ENCODE data around the gene ATP6V1E1. TPM values are rescaled to one million over a fixed set of nuclear protein-coding genes. Genes with fewer than 3 reads are reported as not detected.

Gene ATP6V1E1
- 63.6 and 104 TPM in 2 replicates for total RNA-seq (2011; cell fraction: chromatin; rRNA removed; ENCODE audit: low replicate concordance)
- total RNA-seq (2011; cell fraction: nucleolus; rRNA removed) = 48.9 and 50.5 TPM in 2 replicates
- 69.7 and 91.1 TPM in 2 replicates for total RNA-seq (2011; cell fraction: nucleoplasm; rRNA removed)
- 127 and 151 TPM in 2 replicates for total RNA-seq (2014; rRNA removed)
- 157 and 175 TPM in 2 replicates for total RNA-seq (2014; rRNA removed; fragmentation: Illumina TruSeq; extraction: Trizol)
- total RNA-seq (2015; rRNA removed; fragmentation: Illumina TruSeq; extraction: Trizol) = 175 and 184 TPM in 2 replicates
- total RNA-seq (2021) = 122 and 129 TPM in 2 replicates
- 187 and 192 TPM in 2 replicates for polyA plus RNA-seq (2011; rRNA removed)
- 87.5 and 145 TPM in 2 replicates for polyA plus RNA-seq (2011; cell fraction: cytosol; rRNA removed)
- polyA plus RNA-seq (2011; cell fraction: nucleus; rRNA removed) = 40.7 and 68.0 TPM in 2 replicates
- polyA plus RNA-seq (2012) = 166 and 250 TPM in 2 replicates
- polyA plus RNA-seq (2014; fragmentation: Illumina TruSeq; extraction: Trizol) = 197 and 230 TPM in 2 replicates
- 100 to 1,000 TPM; 179 to 249 TPM for polyA plus RNA-seq (2014; fragmentation: Nextera tagmentation; extraction: Ambion mirVana)
- 173 and 185 TPM in 2 replicates for polyA plus RNA-seq (2014; rRNA removed)
- 147 and 159 TPM in 2 replicates for polyA minus RNA-seq (2011; rRNA and poly(A)+ RNA removed)
- polyA minus RNA-seq (2011; cell fraction: cytosol; rRNA and poly(A)+ RNA removed) = 37.2 and 57.5 TPM in 2 replicates
- polyA minus RNA-seq (2011; cell fraction: nucleus; rRNA and poly(A)+ RNA removed) = 17.5 and 40.5 TPM in 2 replicates
- percentile 81 among the genes with signal in this experiment for Bru-seq, nascent RNA
- percentile 83 among the genes with signal in this experiment for BruChase-seq, experiment 1, labeled RNA remaining after a 2-hour chase
- BruChase-seq, experiment 2, labeled RNA remaining after a 6-hour chase = percentile 83 among the genes with signal in this experiment
- long read RNA-seq, experiment 1, transcript ATP6V1E1-201 (9 exons, 1,402 nt) = major isoform, 114 of 283 reads
- long read RNA-seq, experiment 1, partial matches to known transcripts = 16 of 283 reads
- long read RNA-seq, experiment 1, other reads (novel, unspliced or antisense) = 148 of 283 reads
- long read RNA-seq, experiment 2, transcript ATP6V1E1-201 (9 exons, 1,402 nt) = major isoform, 126 of 167 reads
- long read RNA-seq, experiment 2, partial matches to known transcripts = 18 of 167 reads
- long read RNA-seq, experiment 2, other reads (novel, unspliced or antisense) = 20 of 167 reads
- long read RNA-seq, experiment 3, transcript ATP6V1E1-201 (9 exons, 1,402 nt) = major isoform, 96 of 111 reads
- long read RNA-seq, experiment 3, partial matches to known transcripts = 10 of 111 reads
- long read RNA-seq, experiment 3, other reads (novel, unspliced or antisense) = 1 of 111 reads

DNA sequence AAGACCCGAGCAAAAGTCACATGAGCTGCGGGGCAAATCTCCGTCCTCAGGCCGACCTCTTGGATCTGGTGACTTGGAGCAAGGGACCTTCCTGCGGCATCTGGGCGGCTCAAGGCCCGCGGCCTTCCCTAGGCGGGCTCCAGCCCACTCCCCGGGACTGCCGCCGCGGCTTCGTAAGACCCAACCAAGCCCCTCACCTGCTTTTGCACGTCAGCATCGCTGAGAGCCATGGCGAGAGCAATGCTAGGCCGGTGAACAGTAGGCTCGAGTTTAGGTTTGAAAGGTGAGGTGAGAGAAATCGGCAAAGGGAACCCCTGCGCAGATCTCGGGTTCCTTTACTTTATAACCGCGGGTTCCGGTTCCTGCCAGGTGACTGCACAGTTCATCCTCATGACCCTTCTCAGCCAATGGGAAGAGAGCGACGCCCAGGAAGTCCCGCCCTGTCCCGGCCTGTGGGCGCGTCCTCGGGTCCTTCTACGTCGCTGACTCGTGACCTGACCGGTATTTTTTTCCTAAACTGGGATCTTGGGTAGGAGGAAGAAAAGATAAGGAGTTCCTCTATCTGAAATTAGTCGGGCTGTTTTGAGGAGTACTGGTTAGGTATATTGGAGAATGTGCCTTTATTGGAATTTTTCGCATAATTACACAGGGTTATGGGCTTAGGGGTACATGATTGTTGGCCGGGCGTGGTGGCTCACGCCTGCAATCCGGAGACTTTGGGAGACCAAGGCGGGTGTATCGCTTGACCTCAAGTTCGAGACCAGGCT is at the start of gene ATP6V1E1:
TSS of gene ATP6V1E1 (minus strand) at position 344 of the 767 bp plus-strand sequence. CDS start at position 230, 114 bp downstream.
- peak within 1 kb of the TSS; percentile 87 for H3K27ac ChIP-seq (ENCODE audit: extremely low read depth, low read depth, low read length)
- CTCF ChIA-PET (ENCODE audit: low intra/inter-chr PET ratio) = no interaction called here
- peak; percentile 98 for ATAC-seq
- BruUV-seq (replicated peaks) = no TSS peak
- DNase-seq (ENCODE audit: extremely low read depth in 1 of 4, low spot score in 3 of 4) = peak; percentile 99
- H3K9me1 ChIP-seq (ENCODE audit: control insufficient read depth, insufficient read depth, low read length) = no peaks in the 10 kb centered on the region
- in situ Hi-C loops (cut with MboI) (no loop called here), intact Hi-C loops (cut with micrococcal nuclease) (no loop called here)
- H3K4me3 ChIP-seq = peak within 1 kb of the TSS; percentile 80
- no peaks in the 10 kb centered on the region for H3K9me3 ChIP-seq (replicated peaks; ENCODE audit: control insufficient read depth, insufficient read depth, low read depth, low read length)
- H4K20me1 ChIP-seq (replicated peaks; ENCODE audit: control insufficient read depth, insufficient read depth, low read length) = no peaks in the 10 kb centered on the region
- peak within 1 kb of the TSS; percentile 81 for H2AFZ ChIP-seq (ENCODE audit: low read depth, low read length)
- peaks cover 21 to 23% of the 10 kb centered on the region in 2 experiments for H3K4me1 ChIP-seq (replicated peaks in 1 of 2; ENCODE audit: control insufficient read depth in 2 of 2, insufficient read depth in 2 of 2, low read length in 2 of 2)
- FAIRE-seq = peak; percentile 95
- no peaks in the 10 kb centered on the region for H3K27me3 ChIP-seq (ENCODE audit: control insufficient read depth in 2 of 2, insufficient read depth in 2 of 2, low read length in 2 of 2)
- POLR2A ChIA-PET = interaction anchor here (1.0 kb wide), 1 partner anchor 11 kb away, joined by 11 read pairs; the partner anchor contains the start of gene BCL2L13
- H3K4me2 ChIP-seq (ENCODE audit: insufficient read depth, low read length) = peak within 1 kb of the TSS; percentile 97
- H3K79me2 ChIP-seq (ENCODE audit: control insufficient read depth, insufficient read depth, low read length) = peaks cover 58% of the 10 kb centered on the region
- WGBS (ENCODE audit: insufficient coverage, low coverage, missing lambda C conversion rate) = under 1% methylated on average over 45 of the region's 45 CpGs
- H3K36me3 ChIP-seq (ENCODE audit: control insufficient read depth, insufficient read depth, low read length) = peaks cover 27% of the 10 kb centered on the region; the same call in 1 of the 3 replicates
- peak within 1 kb of the TSS; percentile 95 to 99 for H3K9ac ChIP-seq (ENCODE audit: insufficient read depth in 1 of 2, low read depth in 2 of 2, low read length in 2 of 2)
- TF ChIP-seq TCF3 (CRISPR knock-in tag; IDR thresholded peaks at IDR 0.05) (no peak), NFATC3 (IDR thresholded peaks at IDR 0.05) (no peak), ARID1B (IDR thresholded peaks at IDR 0.05) (peak; percentile 65), ZNF76 (CRISPR knock-in tag; IDR thresholded peaks at IDR 0.05; ENCODE audit: borderline replicate concordance) (no peak), ZNF197 (CRISPR knock-in tag; IDR thresholded peaks at IDR 0.05; ENCODE audit: low read depth) (no peak), NR2F6 (CRISPR knock-in tag; IDR thresholded peaks at IDR 0.05) (no peak)
- TF ChIP-seq, protein P1, sequence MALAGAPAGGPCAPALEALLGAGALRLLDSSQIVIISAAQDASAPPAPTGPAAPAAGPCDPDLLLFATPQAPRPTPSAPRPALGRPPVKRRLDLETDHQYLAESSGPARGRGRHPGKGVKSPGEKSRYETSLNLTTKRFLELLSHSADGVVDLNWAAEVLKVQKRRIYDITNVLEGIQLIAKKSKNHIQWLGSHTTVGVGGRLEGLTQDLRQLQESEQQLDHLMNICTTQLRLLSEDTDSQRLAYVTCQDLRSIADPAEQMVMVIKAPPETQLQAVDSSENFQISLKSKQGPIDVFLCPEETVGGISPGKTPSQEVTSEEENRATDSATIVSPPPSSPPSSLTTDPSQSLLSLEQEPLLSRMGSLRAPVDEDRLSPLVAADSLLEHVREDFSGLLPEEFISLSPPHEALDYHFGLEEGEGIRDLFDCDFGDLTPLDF (CRISPR knock-in tag; IDR thresholded peaks at IDR 0.05) = no peak
- TF ChIP-seq, protein P2, sequence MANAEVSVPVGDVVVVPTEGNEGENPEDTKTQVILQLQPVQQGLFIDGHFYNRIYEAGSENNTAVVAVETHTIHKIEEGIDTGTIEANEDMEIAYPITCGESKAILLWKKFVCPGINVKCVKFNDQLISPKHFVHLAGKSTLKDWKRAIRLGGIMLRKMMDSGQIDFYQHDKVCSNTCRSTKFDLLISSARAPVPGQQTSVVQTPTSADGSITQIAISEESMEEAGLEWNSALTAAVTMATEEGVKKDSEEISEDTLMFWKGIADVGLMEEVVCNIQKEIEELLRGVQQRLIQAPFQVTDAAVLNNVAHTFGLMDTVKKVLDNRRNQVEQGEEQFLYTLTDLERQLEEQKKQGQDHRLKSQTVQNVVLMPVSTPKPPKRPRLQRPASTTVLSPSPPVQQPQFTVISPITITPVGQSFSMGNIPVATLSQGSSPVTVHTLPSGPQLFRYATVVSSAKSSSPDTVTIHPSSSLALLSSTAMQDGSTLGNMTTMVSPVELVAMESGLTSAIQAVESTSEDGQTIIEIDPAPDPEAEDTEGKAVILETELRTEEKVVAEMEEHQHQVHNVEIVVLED (CRISPR knock-in tag; IDR thresholded peaks at IDR 0.05) = 0 out of 2 replicates have a peak, but pooled peaks have one; percentile 4
- TF ChIP-seq, protein P3, sequence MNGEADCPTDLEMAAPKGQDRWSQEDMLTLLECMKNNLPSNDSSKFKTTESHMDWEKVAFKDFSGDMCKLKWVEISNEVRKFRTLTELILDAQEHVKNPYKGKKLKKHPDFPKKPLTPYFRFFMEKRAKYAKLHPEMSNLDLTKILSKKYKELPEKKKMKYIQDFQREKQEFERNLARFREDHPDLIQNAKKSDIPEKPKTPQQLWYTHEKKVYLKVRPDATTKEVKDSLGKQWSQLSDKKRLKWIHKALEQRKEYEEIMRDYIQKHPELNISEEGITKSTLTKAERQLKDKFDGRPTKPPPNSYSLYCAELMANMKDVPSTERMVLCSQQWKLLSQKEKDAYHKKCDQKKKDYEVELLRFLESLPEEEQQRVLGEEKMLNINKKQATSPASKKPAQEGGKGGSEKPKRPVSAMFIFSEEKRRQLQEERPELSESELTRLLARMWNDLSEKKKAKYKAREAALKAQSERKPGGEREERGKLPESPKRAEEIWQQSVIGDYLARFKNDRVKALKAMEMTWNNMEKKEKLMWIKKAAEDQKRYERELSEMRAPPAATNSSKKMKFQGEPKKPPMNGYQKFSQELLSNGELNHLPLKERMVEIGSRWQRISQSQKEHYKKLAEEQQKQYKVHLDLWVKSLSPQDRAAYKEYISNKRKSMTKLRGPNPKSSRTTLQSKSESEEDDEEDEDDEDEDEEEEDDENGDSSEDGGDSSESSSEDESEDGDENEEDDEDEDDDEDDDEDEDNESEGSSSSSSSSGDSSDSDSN (IDR thresholded peaks at IDR 0.05; ENCODE audit: borderline replicate concordance in 1 of 2, low read depth in 2 of 2, low read length in 2 of 2) = 0 out of 4 replicates have a peak, but pooled peaks of 1 of the 2 experiments have one; percentile 26
